ENCODE results near the gene TRAPPC11.

Gene TRAPPC11

GRCh38 chr4:183691006-183691405, 31.9 kb downstream of the TRAPPC11 start:
- TF ChIP-seq CTCF (IDR thresholded peaks at IDR 0.05; ENCODE audit: insufficient read depth, low read length, poor library complexity, severe bottlenecking): no peak
- no peak overlapping the region for H3K4me3 ChIP-seq (replicated peaks; ENCODE audit: low read depth, low read length)
- no peak for DNase-seq (ENCODE audit: extremely low read depth, insufficient read length)
- H3K27me3 ChIP-seq (replicated peaks; ENCODE audit: control insufficient read depth, insufficient read depth, low read length): no peaks in the 10 kb centered on the region
- peaks cover 12% of the 10 kb centered on the region for H3K36me3 ChIP-seq (ENCODE audit: control insufficient read depth, insufficient read depth, low read length)

DNA sequence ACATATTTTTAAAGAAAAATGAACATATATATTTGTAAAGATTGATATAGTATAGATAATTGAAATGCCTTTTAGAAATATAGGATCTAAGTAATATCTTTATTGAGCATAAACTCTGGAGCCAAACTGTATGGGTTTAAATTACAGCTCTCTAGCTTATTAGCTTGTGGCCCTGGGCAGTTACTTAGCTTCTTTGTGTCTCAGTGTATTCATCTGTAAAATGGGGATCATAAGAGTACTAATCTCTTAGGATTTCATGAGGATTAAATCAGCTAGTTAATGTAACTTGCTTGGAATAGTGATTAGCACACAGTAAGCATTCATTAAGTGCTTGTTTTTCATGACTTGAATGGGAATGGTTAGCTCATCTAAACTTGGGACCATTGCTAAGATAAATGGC, 32.8 kb downstream of the TRAPPC11 start:
- Histone ChIP-seq H3K4me3 (replicated peaks; ENCODE audit: low read depth, low read length) (no peak overlapping the region), H3K27me3 (replicated peaks; ENCODE audit: control insufficient read depth, insufficient read depth, low read length) (no peaks in the 10 kb centered on the region), H3K36me3 (ENCODE audit: control insufficient read depth, insufficient read depth, low read length) (peaks cover 8% of the 10 kb centered on the region)
- TF ChIP-seq CTCF (IDR thresholded peaks at IDR 0.05; ENCODE audit: insufficient read depth, low read length, poor library complexity, severe bottlenecking): no peak
- no peak for DNase-seq (ENCODE audit: extremely low read depth, insufficient read length)

- Histone ChIP-seq H3K36me3 (ENCODE audit: control insufficient read depth, insufficient read depth, low read length) (peaks cover 15% of the 10 kb centered on the region), H3K27me3 (replicated peaks; ENCODE audit: control insufficient read depth, insufficient read depth, low read length) (no peaks in the 10 kb centered on the region), H3K4me3 (replicated peaks; ENCODE audit: low read depth, low read length) (no peak overlapping the region)
- TF ChIP-seq CTCF (IDR thresholded peaks at IDR 0.05; ENCODE audit: insufficient read depth, low read length, poor library complexity, severe bottlenecking): no peak
- no peak for DNase-seq (ENCODE audit: extremely low read depth, insufficient read length)
Measured at GRCh38 chr4:183698909-183699308, 39.8 kb downstream of the TRAPPC11 start.

- H3K4me3 ChIP-seq (replicated peaks; ENCODE audit: low read depth, low read length): no peak overlapping the region
- DNase-seq (ENCODE audit: extremely low read depth, insufficient read length): no peak
- no peak for TF ChIP-seq CTCF (IDR thresholded peaks at IDR 0.05; ENCODE audit: insufficient read depth, low read length, poor library complexity, severe bottlenecking)
- H3K36me3 ChIP-seq (ENCODE audit: control insufficient read depth, insufficient read depth, low read length): peaks cover 15% of the 10 kb centered on the region
- H3K27me3 ChIP-seq (replicated peaks; ENCODE audit: control insufficient read depth, insufficient read depth, low read length): no peaks in the 10 kb centered on the region
Measured at GRCh38 chr4:183700407-183700806, 41.3 kb downstream of the TRAPPC11 start.

DNA sequence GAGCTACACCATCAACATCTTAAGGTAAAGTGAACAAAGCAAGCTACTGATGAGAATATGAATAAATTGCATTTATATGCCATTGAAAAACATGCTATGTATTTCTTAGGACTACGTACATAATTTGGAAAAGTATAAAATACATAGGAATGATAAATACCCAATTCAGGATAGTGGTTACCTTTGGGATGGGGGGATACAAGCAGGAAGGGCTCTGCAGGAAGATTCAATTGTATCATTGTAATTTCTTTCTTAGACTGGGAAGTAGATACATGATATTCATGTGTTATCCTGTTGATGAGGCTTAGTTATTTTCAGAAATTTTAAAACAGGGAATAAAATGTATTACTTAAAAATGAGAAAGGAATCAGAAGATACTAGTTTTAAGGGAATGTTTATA, 43.4 kb downstream of the TRAPPC11 start:
- Histone ChIP-seq H3K36me3 (ENCODE audit: control insufficient read depth, insufficient read depth, low read length) (peaks cover 12% of the 10 kb centered on the region), H3K4me3 (replicated peaks; ENCODE audit: low read depth, low read length) (no peak overlapping the region), H3K27me3 (replicated peaks; ENCODE audit: control insufficient read depth, insufficient read depth, low read length) (no peaks in the 10 kb centered on the region)
- no peak for DNase-seq (ENCODE audit: extremely low read depth, insufficient read length)
- no peak for TF ChIP-seq CTCF (IDR thresholded peaks at IDR 0.05; ENCODE audit: insufficient read depth, low read length, poor library complexity, severe bottlenecking)

- TF ChIP-seq CTCF (IDR thresholded peaks at IDR 0.05; ENCODE audit: insufficient read depth, low read length, poor library complexity, severe bottlenecking): no peak
- no peaks in the 10 kb centered on the region for H3K27me3 ChIP-seq (replicated peaks; ENCODE audit: control insufficient read depth, insufficient read depth, low read length)
- H3K36me3 ChIP-seq (ENCODE audit: control insufficient read depth, insufficient read depth, low read length): peaks cover 4% of the 10 kb centered on the region
- H3K4me3 ChIP-seq (replicated peaks; ENCODE audit: low read depth, low read length): no peak overlapping the region
- no peak for DNase-seq (ENCODE audit: extremely low read depth, insufficient read length)
Measured at GRCh38 chr4:183714626-183715025, 55.5 kb downstream of the TRAPPC11 start.

All from GM06990 (cell line).